OCI-LY3 (cell line): Measurements from ENCODE around the gene ZNF521.

ENCODE experiments used
- H2AFZ ChIP-seq: fragments of 200-600, 300-600 bp; shearing (Covaris generic); 2 replicates; pipeline ENCODE4 v1.6.0; 2014; ENCODE audit warnings: antibody characterized with exemption, low read depth, low read length
- H3K27ac ChIP-seq: fragments of 200-600, 300-600 bp; sonication (generic); 2 replicates; pipeline ENCODE4 v1.5.1; 2014; ENCODE audit warnings: mild to moderate bottlenecking, low read length, moderate library complexity, mixed read lengths
- H3K27me3 ChIP-seq: fragments of 200-600, 300-600 bp; sonication (generic); 2 replicates; pipeline ENCODE4 v1.6.1; 2014; ENCODE audit warnings: low read depth, low read length, mixed read lengths
- H3K36me3 ChIP-seq: fragments of 200-600, 300-600 bp; sonication (generic); replicated peaks from 2 replicates; pipeline ENCODE3; 2014; ENCODE audit warnings: low read depth, low read length, mixed read lengths
- H3K4me1 ChIP-seq: fragments of 300-600, 200-600 bp; sonication (generic); 2 replicates; pipeline ENCODE4 v1.6.1; 2014; ENCODE audit warnings: low read length, mixed read lengths
- H3K4me2 ChIP-seq: fragments of 200-600, 300-600 bp; sonication (generic); 2 replicates; pipeline ENCODE4 v1.6.1; 2014; ENCODE audit warnings: low read length, mixed read lengths
- H3K4me3 ChIP-seq: fragments of 300-600, 200-600 bp; sonication (generic); 2 replicates; pipeline ENCODE4 v1.5.1; 2014; ENCODE audit warnings: antibody characterized with exemption, mild to moderate bottlenecking, low read length, moderate library complexity
- H3K79me2 ChIP-seq: fragments of 300-600, 200-600 bp; shearing (Covaris generic); 2 replicates; pipeline ENCODE4 v1.6.1; 2014; ENCODE audit warnings: mild to moderate bottlenecking, low read length, mixed read lengths
- H3K9ac ChIP-seq: fragments of 300-600, 200-600 bp; shearing (Covaris generic); 2 replicates; pipeline ENCODE4 v1.6.0; 2014; ENCODE audit warnings: mild to moderate bottlenecking, low read length, moderate library complexity
- H3K9me3 ChIP-seq: fragments of 200-600, 300-600 bp; shearing (Covaris generic); 2 replicates; pipeline ENCODE4 v1.6.1; 2014; ENCODE audit warnings: low read length, mixed read lengths; ENCODE audit not compliant: insufficient read depth
- H4K20me1 ChIP-seq: fragments of 200-600, 300-600 bp; sonication (generic); 2 replicates; pipeline ENCODE4 v1.6.1; 2016; ENCODE audit warnings: low read length, mixed read lengths; ENCODE audit not compliant: insufficient read depth
- CTCF ChIP-seq: fragments of 200-600, 300-600 bp; sonication (generic); IDR thresholded peaks from 2 replicates; pipeline ENCODE4 v1.5.1; 2014; ENCODE audit warnings: antibody characterized with exemption, low read length, low read depth
- EZH2phosphoT487 ChIP-seq: fragments of 200-600 bp; shearing (Covaris generic); IDR thresholded peaks from 2 replicates; pipeline ENCODE4 v1.6.1; 2018; ENCODE audit warnings: antibody characterized with exemption, mixed run types, low read depth

The ZNF521 gene

DNA sequence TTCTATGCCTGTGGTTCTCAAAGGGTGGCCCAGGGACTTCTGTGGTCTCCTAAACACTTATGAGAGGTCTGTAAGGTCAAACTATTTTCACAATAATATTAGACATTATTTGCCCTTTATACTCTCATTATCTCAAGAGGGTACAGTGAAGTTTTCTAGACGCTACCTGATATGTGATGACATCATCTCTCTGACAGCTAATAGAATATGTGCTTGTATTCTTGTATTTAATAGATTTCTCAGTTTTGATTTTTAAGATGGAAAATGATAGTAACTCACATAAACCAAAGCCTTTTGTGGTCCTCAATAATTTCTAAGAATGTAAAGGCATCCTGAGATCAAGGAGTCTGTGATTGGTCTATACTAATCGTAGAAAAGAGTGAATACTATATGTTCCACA is 265.1 kb downstream of the ZNF521 start:
- Histone ChIP-seq H3K27ac (no peak overlapping the region), H3K79me2 (no peaks in the 10 kb centered on the region), H2AFZ (no peak overlapping the region), H4K20me1 (no peaks in the 10 kb centered on the region), H3K9me3 (no peaks in the 10 kb centered on the region), H3K4me2 (no peak overlapping the region), H3K4me3 (no peak overlapping the region), H3K9ac (no peak overlapping the region), H3K27me3 (no peaks in the 10 kb centered on the region), H3K36me3 (no peaks in the 10 kb centered on the region), H3K4me1 (no peaks in the 10 kb centered on the region)
- no peak for TF ChIP-seq EZH2phosphoT487
- no peak for TF ChIP-seq CTCF

- no peak overlapping the region for H2AFZ ChIP-seq
- no peak overlapping the region for H3K27ac ChIP-seq
- H3K4me1 ChIP-seq = no peaks in the 10 kb centered on the region
- no peaks in the 10 kb centered on the region for H3K36me3 ChIP-seq
- no peak for TF ChIP-seq CTCF
- no peak for TF ChIP-seq EZH2phosphoT487
- H3K27me3 ChIP-seq = no peaks in the 10 kb centered on the region
- H3K4me3 ChIP-seq = no peak overlapping the region
- no peaks in the 10 kb centered on the region for H4K20me1 ChIP-seq
- no peaks in the 10 kb centered on the region for H3K79me2 ChIP-seq
- H3K9me3 ChIP-seq = no peaks in the 10 kb centered on the region
- H3K9ac ChIP-seq = no peak overlapping the region
- no peak overlapping the region for H3K4me2 ChIP-seq
These were observed 271.0 kb downstream of the ZNF521 start for GRCh38 chr18:25081001-25081400.

DNA sequence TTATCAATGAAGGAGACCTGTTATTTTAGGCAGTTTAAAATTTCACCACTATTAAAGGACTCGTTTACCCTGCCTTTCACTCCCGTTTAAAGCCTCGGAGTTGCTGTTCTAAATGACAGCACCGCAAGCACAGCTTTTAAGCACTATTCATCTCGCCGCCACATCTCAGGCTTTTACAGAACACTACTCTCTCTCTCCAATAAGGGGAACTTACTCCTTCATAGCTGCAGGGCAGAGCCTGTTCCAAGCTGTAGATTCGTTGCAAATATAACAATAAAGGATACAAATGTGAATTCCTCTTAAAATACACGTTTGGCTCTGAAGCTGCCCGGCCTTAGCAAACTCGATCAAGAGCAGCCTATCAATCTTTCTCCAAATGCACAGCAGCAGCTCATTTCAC is 271.8 kb downstream of the ZNF521 start:
- H3K27me3 ChIP-seq = no peaks in the 10 kb centered on the region
- no peaks in the 10 kb centered on the region for H3K9me3 ChIP-seq
- H4K20me1 ChIP-seq = no peaks in the 10 kb centered on the region

GRCh38 chr18:25077944-25078723 is 273.8 kb downstream of the ZNF521 start:
- Histone ChIP-seq H3K4me1 (no peaks in the 10 kb centered on the region), H3K27ac (no peak overlapping the region), H3K79me2 (no peaks in the 10 kb centered on the region), H3K27me3 (no peaks in the 10 kb centered on the region), H3K4me3 (no peak overlapping the region), H3K4me2 (no peak overlapping the region), H2AFZ (no peak overlapping the region), H3K36me3 (no peaks in the 10 kb centered on the region), H3K9ac (no peak overlapping the region), H4K20me1 (no peaks in the 10 kb centered on the region), H3K9me3 (no peaks in the 10 kb centered on the region)
- no peak for TF ChIP-seq CTCF
- no peak for TF ChIP-seq EZH2phosphoT487

More for the DNA sequence above, 271.8 kb downstream of the ZNF521 start:
- Histone ChIP-seq H2AFZ (no peak overlapping the region), H3K4me1 (no peaks in the 10 kb centered on the region), H3K4me2 (no peak overlapping the region), H3K9ac (no peak overlapping the region), H3K79me2 (no peaks in the 10 kb centered on the region), H3K27ac (no peak overlapping the region), H3K4me3 (no peak overlapping the region), H3K36me3 (no peaks in the 10 kb centered on the region)
- TF ChIP-seq CTCF (no peak), EZH2phosphoT487 (no peak)
